HepG2 (cell line): ENCODE results near the gene IL16.

Experiments used
- JUN ChIP-seq: sonication (generic); formaldehyde crosslinking; IDR thresholded peaks from 2 replicates; pipeline ENCODE4 v1.4.0; 2020; ENCODE audit warnings: mild to moderate bottlenecking, missing genetic modification reagents
- KLF15 ChIP-seq: sonication (generic); formaldehyde crosslinking; IDR thresholded peaks from 2 replicates; pipeline ENCODE4 v1.8.1; 2023; ENCODE audit warnings: borderline replicate concordance, mild to moderate bottlenecking, inconsistent platforms, missing genetic modification reagents, mixed read lengths
- SMAD1 ChIP-seq: sonication (generic); formaldehyde crosslinking; IDR thresholded peaks from 2 replicates; pipeline ENCODE4 v1.4.0; 2020; ENCODE audit warnings: missing genetic modification reagents, low read depth, mild to moderate bottlenecking, borderline replicate concordance

GRCh38 chr15:81323559-81323943, 126.9 kb downstream of the IL16 start:
- TF ChIP-seq JUN (CRISPR knock-in tag), result no peak
- TF ChIP-seq KLF15 (CRISPR knock-in tag), result no peak
- TF ChIP-seq SMAD1 (CRISPR knock-in tag), result no peak
